Duodenal mucosa (tissue), 2 donors: ENCODE data around the gene S100Z.
"Not testable (repeated sequence)": the region's sequence is repeated elsewhere in the genome, so short reads cannot be mapped to it uniquely, and the experiment has no call there.

Experiments
- H3K27ac ChIP-seq: one replicate; pipeline ENCODE4 v1.7.0; 2013; ENCODE audit warnings: low read depth, low read length
- H3K27me3 ChIP-seq, 2 donors: one replicate each; pipeline ENCODE4 v1.7.0; 2013; ENCODE audit warnings: low read length in 2 of 2, control low read depth in 1 of 2; ENCODE audit not compliant: insufficient read depth in 2 of 2, control insufficient read depth in 1 of 2
- H3K36me3 ChIP-seq, 2 donors: one replicate each; pipeline ENCODE4 v1.7.0; 2013; ENCODE audit warnings: low read length in 2 of 2, control low read depth in 1 of 2; ENCODE audit not compliant: insufficient read depth in 2 of 2, control insufficient read depth in 1 of 2
- H3K4me1 ChIP-seq, 2 donors: one replicate each; pipeline ENCODE4 v1.7.0; 2013; ENCODE audit warnings: low read length in 2 of 2, control low read depth in 1 of 2; ENCODE audit not compliant: insufficient read depth in 2 of 2, control insufficient read depth in 1 of 2
- H3K4me3 ChIP-seq, 2 donors: one replicate each; pipeline ENCODE4 v1.7.0; 2013; ENCODE audit warnings: low read length in 2 of 2, low read depth in 1 of 2
- H3K9ac ChIP-seq, 2 donors: one replicate each; pipeline ENCODE4 v1.7.0; 2013; ENCODE audit warnings: low read length in 2 of 2, low read depth in 1 of 2
- H3K9me3 ChIP-seq, 2 donors: one replicate each; pipeline ENCODE4 v1.7.0; 2013; ENCODE audit warnings: low read length in 2 of 2, control low read depth in 1 of 2; ENCODE audit not compliant: control insufficient read depth in 1 of 2

The S100Z gene

GRCh38 chr5:76853741-76854140, 3.9 kb downstream of the S100Z start:
- H3K4me3 ChIP-seq, H3K27me3 ChIP-seq, H3K9ac ChIP-seq, H3K27ac ChIP-seq, H3K36me3 ChIP-seq, H3K9me3 ChIP-seq: not testable (repeated sequence)
- peaks cover 40 to 49% of the 10 kb centered on the region in 2 donors for H3K4me1 ChIP-seq

GRCh38 chr5:76854644-76855043, 4.8 kb downstream of the S100Z start:
- H3K9ac ChIP-seq, result no peak overlapping the region
- no peaks in the 10 kb centered on the region for H3K36me3 ChIP-seq
- no peak overlapping the region for H3K27ac ChIP-seq
- no peak overlapping the region for H3K4me3 ChIP-seq
- H3K27me3 ChIP-seq, result no peaks in the 10 kb centered on the region
- H3K4me1 ChIP-seq, result peaks cover 49 to 52% of the 10 kb centered on the region in 2 donors
- H3K9me3 ChIP-seq, result no peaks in the 10 kb centered on the region

DNA sequence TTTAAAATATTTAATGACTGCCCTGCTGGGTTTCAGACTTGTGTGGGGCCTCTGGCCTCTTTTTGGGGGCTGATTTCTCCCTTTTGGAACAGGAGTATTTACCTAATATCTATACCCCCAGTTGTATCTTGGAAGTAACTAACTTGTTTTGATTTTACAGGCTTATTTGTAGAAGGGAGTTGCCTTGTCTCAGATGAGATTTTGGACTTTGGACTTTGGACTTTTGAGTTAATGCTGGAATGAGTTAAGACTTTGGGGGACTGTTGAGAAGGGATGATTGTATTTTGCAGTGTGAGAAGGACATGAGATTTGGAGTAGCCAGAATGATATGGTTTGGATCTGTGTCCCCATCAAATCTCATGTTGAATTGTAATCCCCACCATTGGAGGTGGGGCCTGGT, 5.7 kb downstream of the S100Z start:
- H3K4me3 ChIP-seq, result peak overlapping the region in 1 of 2 donors; percentile 24
- not testable (repeated sequence) for H3K27me3 ChIP-seq, H3K9me3 ChIP-seq, H3K9ac ChIP-seq, H3K27ac ChIP-seq, H3K36me3 ChIP-seq
- peaks cover 44 to 57% of the 10 kb centered on the region in 2 donors for H3K4me1 ChIP-seq

GRCh38 chr5:76855961-76856360, 6.1 kb downstream of the S100Z start:
- Histone ChIP-seq H3K4me3 (peak overlapping the region in 1 of 2 donors; percentile 24), H3K9me3 (no peaks in the 10 kb centered on the region), H3K4me1 (peaks cover 44 to 57% of the 10 kb centered on the region in 2 donors), H3K27ac (no peak overlapping the region), H3K9ac (no peak overlapping the region), H3K36me3 (no peaks in the 10 kb centered on the region), H3K27me3 (no peaks in the 10 kb centered on the region)

DNA sequence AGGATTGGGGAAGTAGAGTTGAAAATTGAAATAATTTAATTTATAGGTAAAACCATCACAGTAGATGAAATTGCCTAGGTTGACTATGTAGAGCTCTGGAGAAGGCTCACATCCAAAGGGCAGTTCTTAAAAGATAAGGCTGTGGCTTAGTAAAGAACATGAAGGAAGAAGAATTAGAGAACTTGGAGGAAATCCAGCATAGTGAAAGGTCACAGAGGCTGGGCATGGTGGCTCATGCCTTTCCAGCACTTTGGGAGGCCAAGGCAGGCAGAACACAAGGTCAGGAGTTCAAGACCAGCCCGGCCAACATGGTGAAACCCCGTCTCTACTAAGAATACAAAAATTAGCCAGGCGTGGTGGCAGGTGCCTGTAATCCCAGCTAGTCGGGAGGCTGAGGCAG, 7.0 kb downstream of the S100Z start:
- H3K27ac ChIP-seq, H3K9me3 ChIP-seq, H3K36me3 ChIP-seq, H3K9ac ChIP-seq, H3K27me3 ChIP-seq: not testable (repeated sequence)
- Histone ChIP-seq H3K4me1 (peaks cover 44 to 57% of the 10 kb centered on the region in 2 donors), H3K4me3 (peak overlapping the region in 1 of 2 donors; percentile 9)

DNA sequence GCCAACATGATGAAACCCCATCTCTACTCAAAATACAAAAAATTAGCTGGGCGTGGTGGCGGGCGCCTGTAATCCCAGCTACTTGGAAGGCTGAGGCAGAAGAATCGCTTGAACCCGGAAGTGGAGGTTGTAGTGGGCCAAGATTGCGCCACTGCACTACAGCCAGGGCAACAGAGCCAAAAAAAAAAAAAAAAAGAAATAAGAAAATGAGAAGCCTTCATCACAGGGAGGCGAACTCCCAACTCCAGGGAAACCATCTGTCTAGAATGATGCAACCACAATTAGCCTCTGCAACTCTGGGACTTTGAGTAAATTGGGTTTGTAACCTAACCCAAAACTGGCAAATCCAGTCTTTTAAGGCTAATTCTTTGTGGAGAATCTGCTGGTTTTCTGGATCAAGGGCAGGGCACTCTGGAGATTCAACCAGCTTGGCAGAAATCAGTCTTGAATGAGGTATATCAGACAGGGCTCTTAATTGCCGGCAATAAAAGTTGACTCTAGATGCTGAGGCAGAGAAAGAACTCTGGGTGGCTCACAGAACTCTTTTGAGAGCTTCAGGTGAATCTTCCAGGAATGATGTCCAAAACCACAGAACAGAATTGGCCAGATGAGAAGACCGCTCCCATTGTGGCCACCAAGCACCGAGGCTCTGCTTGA, 9.9 kb downstream of the S100Z start:
- H3K9ac ChIP-seq, result no peak overlapping the region
- H3K27ac ChIP-seq, result no peak overlapping the region
- peaks cover 35 to 46% of the 10 kb centered on the region in 2 donors for H3K4me1 ChIP-seq
- no peaks in the 10 kb centered on the region for H3K36me3 ChIP-seq
- no peaks in the 10 kb centered on the region for H3K27me3 ChIP-seq
- no peaks in the 10 kb centered on the region for H3K9me3 ChIP-seq
- H3K4me3 ChIP-seq, result no peak overlapping the region

DNA sequence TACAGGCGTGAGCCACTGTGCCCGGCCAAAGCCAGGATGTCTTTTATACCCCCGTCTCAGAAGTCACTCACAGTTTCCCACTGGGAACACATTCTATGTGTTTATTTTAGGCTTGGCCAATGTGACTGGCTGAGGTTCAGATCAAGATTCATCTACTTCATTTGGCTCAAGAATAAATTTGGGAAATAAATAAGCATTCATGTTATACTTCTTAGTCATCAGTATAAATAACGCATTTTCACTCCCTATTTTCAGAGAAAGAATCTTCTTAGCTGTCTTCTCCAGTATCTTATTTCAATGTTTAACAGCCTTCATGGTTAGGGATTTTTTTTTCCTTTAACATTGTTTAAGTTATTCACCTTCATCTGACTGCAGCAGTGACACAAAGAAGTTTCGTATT, 11.8 kb downstream of the S100Z start:
- Histone ChIP-seq H3K4me3 (no peak overlapping the region), H3K36me3 (no peaks in the 10 kb centered on the region), H3K27me3 (no peaks in the 10 kb centered on the region), H3K9ac (no peak overlapping the region), H3K9me3 (no peaks in the 10 kb centered on the region), H3K27ac (no peak overlapping the region), H3K4me1 (peaks cover 18 to 30% of the 10 kb centered on the region in 2 donors)

DNA sequence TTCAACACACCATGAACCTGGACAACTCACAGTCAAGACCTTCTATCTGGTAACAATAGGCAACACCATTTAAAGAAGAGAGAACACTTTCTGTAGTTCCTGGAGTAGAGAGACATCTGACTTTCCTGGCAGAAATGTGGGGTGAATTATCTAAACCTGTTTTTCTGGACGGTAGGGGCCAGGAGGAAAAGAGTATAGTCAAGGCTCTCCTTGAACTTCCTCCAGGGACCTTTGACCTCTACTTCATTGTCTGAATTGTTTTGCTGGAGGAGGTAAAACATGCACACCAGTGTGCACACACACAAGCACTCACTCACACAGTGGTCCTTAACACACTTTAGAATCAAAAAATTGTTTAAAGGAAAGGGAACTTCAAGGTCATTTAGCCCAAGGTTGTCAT, 13.2 kb downstream of the S100Z start:
- Histone ChIP-seq H3K4me3 (no peak overlapping the region), H3K9me3 (no peaks in the 10 kb centered on the region), H3K36me3 (no peaks in the 10 kb centered on the region), H3K4me1 (peaks cover 18 to 21% of the 10 kb centered on the region in 2 donors), H3K27me3 (no peaks in the 10 kb centered on the region), H3K9ac (no peak overlapping the region), H3K27ac (no peak overlapping the region)

- Histone ChIP-seq H3K9ac (no peak overlapping the region), H3K36me3 (no peaks in the 10 kb centered on the region), H3K4me3 (no peak overlapping the region), H3K27ac (no peak overlapping the region), H3K4me1 (peaks cover 4 to 6% of the 10 kb centered on the region in 2 donors), H3K27me3 (no peaks in the 10 kb centered on the region), H3K9me3 (no peaks in the 10 kb centered on the region)
Observed at GRCh38 chr5:76866503-76866902, 16.7 kb downstream of the S100Z start.

DNA sequence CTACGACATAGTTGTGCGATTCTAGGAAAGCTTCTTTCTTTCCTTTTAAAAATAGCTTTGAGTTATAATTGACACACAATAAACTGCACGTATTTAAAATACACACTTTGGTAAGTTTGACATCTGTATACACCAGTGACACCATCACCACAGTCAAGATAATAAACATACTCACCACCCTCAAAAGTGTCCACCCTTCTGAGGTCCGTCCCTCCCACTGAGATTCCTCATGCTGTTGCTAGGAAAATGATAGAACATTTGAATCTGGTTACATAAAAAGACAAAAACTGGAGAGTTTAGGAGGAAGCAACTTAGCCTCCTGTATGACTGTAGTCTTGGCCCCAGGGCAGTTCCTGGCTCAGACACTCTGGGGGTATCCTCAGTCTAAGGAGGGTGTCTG, 17.2 kb downstream of the S100Z start:
- Histone ChIP-seq H3K4me1 (peaks cover 4 to 6% of the 10 kb centered on the region in 2 donors), H3K27me3 (no peaks in the 10 kb centered on the region), H3K9me3 (no peaks in the 10 kb centered on the region), H3K27ac (no peak overlapping the region), H3K36me3 (no peaks in the 10 kb centered on the region), H3K4me3 (no peak overlapping the region), H3K9ac (no peak overlapping the region)
